ENCODE results near the gene KIR2DL1. TPM values are rescaled to one million over a fixed set of nuclear protein-coding genes. Genes with fewer than 3 reads are reported as not detected.

Gene KIR2DL1
- total RNA-seq, 4 donors from 2014 or later, result not detected

GRCh38 chr19:54790711-54791110, 21.1 kb downstream of the KIR2DL1 start:
- H3K4me3 ChIP-seq (ENCODE audit: low read depth, poor library complexity, severe bottlenecking), result no peak overlapping the region
- WGBS, 2 donors, result 71% methylated on average over 5 of the region's 5 CpGs
- TF ChIP-seq CTCF (IDR thresholded peaks at IDR 0.05) (no peak), POLR2A (IDR thresholded peaks at IDR 0.05) (no peak)
- peak in 1 of 2 donors; percentile 71 for DNase-seq (ENCODE audit: low spot score in 2 of 2)
- intact Hi-C loops (cut with DNase I; ENCODE audit: low total_unique reads), result no loop called here

- DNase-seq (ENCODE audit: low spot score in 2 of 2), result no peak
- TF ChIP-seq CTCF (IDR thresholded peaks at IDR 0.05), result no peak
- TF ChIP-seq POLR2A (IDR thresholded peaks at IDR 0.05), result no peak
- no peak overlapping the region for H3K4me3 ChIP-seq (ENCODE audit: low read depth, poor library complexity, severe bottlenecking)
- 76 to 87% methylated on average over 6 of the region's 6 CpGs for WGBS, 2 donors
- intact Hi-C loops (cut with DNase I; ENCODE audit: low total_unique reads), result no loop called here
These were observed 21.9 kb downstream of the KIR2DL1 start for GRCh38 chr19:54791476-54791875.

GRCh38 chr19:54792814-54793213, 23.2 kb downstream of the KIR2DL1 start:
- 51 to 57% methylated on average over 8 of the region's 8 CpGs for WGBS, 2 donors
- no peak for TF ChIP-seq POLR2A (IDR thresholded peaks at IDR 0.05)
- intact Hi-C loops (cut with DNase I; ENCODE audit: low total_unique reads), result no loop called here
- no peak overlapping the region for H3K4me3 ChIP-seq (ENCODE audit: low read depth, poor library complexity, severe bottlenecking)
- DNase-seq (ENCODE audit: low spot score in 2 of 2), result no peak

- no peak for DNase-seq (ENCODE audit: low spot score in 2 of 2)
- TF ChIP-seq POLR2A (IDR thresholded peaks at IDR 0.05) (no peak), CTCF (IDR thresholded peaks at IDR 0.05) (no peak)
- intact Hi-C loops (cut with DNase I; ENCODE audit: low total_unique reads), result no loop called here
- 52 to 55% methylated on average over 1 of the region's 1 CpG for WGBS, 2 donors
- H3K4me3 ChIP-seq (ENCODE audit: low read depth, poor library complexity, severe bottlenecking), result no peak overlapping the region
These were observed 26.2 kb downstream of the KIR2DL1 start for GRCh38 chr19:54795758-54796157.

- 90 to 93% methylated on average over 10 of the region's 10 CpGs for WGBS, 2 donors
- intact Hi-C loops (cut with DNase I; ENCODE audit: low total_unique reads), result no loop called here
- peak in 1 of 2 donors; percentile 71 for DNase-seq (ENCODE audit: low spot score in 2 of 2)
These were observed 33.8 kb downstream of the KIR2DL1 start, which contains the start of gene KIR2DL4 for GRCh38 chr19:54803410-54803809. Gene KIR2DL4, plus strand, starts transcription at chr19:54803610. Its CDS starts 42 bp downstream, at chr19:54803652.

GRCh38 chr19:54804101-54804500, 34.5 kb downstream of the KIR2DL1 start:
- no peak overlapping the region for H3K4me3 ChIP-seq (ENCODE audit: low read depth, poor library complexity, severe bottlenecking)
- WGBS, 2 donors, result 51 to 59% methylated on average over 5 of the region's 5 CpGs
- DNase-seq (ENCODE audit: low spot score in 2 of 2), result peak in 1 of 2 donors; percentile 50
- intact Hi-C loops (cut with DNase I; ENCODE audit: low total_unique reads), result no loop called here
- TF ChIP-seq CTCF (IDR thresholded peaks at IDR 0.05), result no peak
- no peak for TF ChIP-seq POLR2A (IDR thresholded peaks at IDR 0.05)

More at GRCh38 chr19:54803410-54803809, 33.8 kb downstream of the KIR2DL1 start, which contains the start of gene KIR2DL4:
- no peak within 1 kb of the TSS for H3K4me3 ChIP-seq (ENCODE audit: low read depth, poor library complexity, severe bottlenecking)
- TF ChIP-seq CTCF (IDR thresholded peaks at IDR 0.05) (no peak), POLR2A (IDR thresholded peaks at IDR 0.05) (no peak)
